Ovary (tissue), 9 donors: ENCODE data around the gene FANCL. TPM values are rescaled to one million over a fixed set of nuclear protein-coding genes. Genes with fewer than 3 reads are reported as not detected.
"Not testable (repeated sequence)": the region's sequence is repeated elsewhere in the genome, so short reads cannot be mapped to it uniquely, and the experiment has no call there.

Experiments used
- DNase-seq, 5 donors: peaks; one replicate each; pipeline ENCODE4 v3.0.0-alpha.2; 2019 to 2020
- H3K27ac ChIP-seq, 2 donors: fragments of 200-600 bp; one replicate each; pipeline versions ENCODE4 v1.5.1 to v1.8.0; 2019 to 2022
- H3K27me3 ChIP-seq: fragments of 200-600 bp; one replicate; pipeline ENCODE4 v1.8.0; 2022
- H3K36me3 ChIP-seq: fragments of 200-600 bp; sonication (generic); one replicate; pipeline ENCODE4 v1.5.1; 2019
- H3K4me1 ChIP-seq: one replicate; pipeline ENCODE4 v1.8.1; 2013; ENCODE audit warnings: mild to moderate bottlenecking, moderate library complexity; ENCODE audit not compliant: insufficient read depth
- H3K4me3 ChIP-seq: fragments of 200-600 bp; sonication (generic); one replicate; pipeline ENCODE4 v1.5.1; 2017
- H3K9me3 ChIP-seq, 2 donors: fragments of 200-600 bp in 1 of 2; sonication (generic) in 1 of 2; one replicate each; pipeline versions ENCODE4 v1.5.1 to v1.8.1; 2013 to 2019; ENCODE audit warnings: mild to moderate bottlenecking in 1 of 2, moderate library complexity in 1 of 2
- CTCF ChIP-seq, 3 donors: fragments of 450-650 bp in 2 of 3; fragments of 200-600 bp in 1 of 3; IDR thresholded peaks; one replicate each; pipeline versions ENCODE4 v1.5.1 to v1.8.0; 2016 to 2022; ENCODE audit warnings: antibody characterized with exemption in 3 of 3, mild to moderate bottlenecking in 1 of 3
- EP300 ChIP-seq: sonication (generic); formaldehyde crosslinking; IDR thresholded peaks from one replicate; pipeline ENCODE4 v1.6.1; 2017; ENCODE audit warnings: antibody characterized with exemption
- POLR2A ChIP-seq: fragments of 450-650 bp; IDR thresholded peaks from one replicate; pipeline ENCODE4 v1.6.1; 2017; ENCODE audit warnings: antibody characterized with exemption, mild to moderate bottlenecking, moderate library complexity
- WGBS, 3 donors: extraction: QIAGEN DNeasy Blood & Tissue Kit in 1 of 3; methylation state at CpG; one replicate each; pipeline versions ENCODE4 v1.1.5 to v1.1.7; 2013 to 2017; 5-methylcytosine and 5-hydroxymethylcytosine counted together
- intact Hi-C, 4 donors: fragments of 100-400 bp; cut with DNase I; formaldehyde crosslinking; loops; one replicate each; pipeline versions ENCODE4 v1.11.0 to v1.15.1; 2022 to 2023
- polyA plus RNA-seq, 2 donors: library from polyadenylated mRNA; stranded (reverse); fragments of 200-250 nt in 1 of 2; fragments of 350-450 nt in 1 of 2; fragmentation: Illumina TruSeq in 1 of 2; extraction: RNeasy Lipid Tissue Mini Kit (QIAGEN cat#74804) in 1 of 2; gene quantifications; one replicate each; pipeline ENCODE4 v1.2.3, GENCODE V29; 2013 to 2014
- total RNA-seq, 7 donors: library from RNA; depleted of rRNA in 2 of 7; stranded (reverse); fragments of >200 nt in 2 of 7; fragmentation: NEBNext Ultra II Directional in 3 of 7; extraction: Animal tissue kit (Norgen Biotek cat#: 25700) in 3 of 7; gene quantifications; one replicate each; pipeline versions ENCODE4 v1.1.0 to v1.2.4, GENCODE V29; 2016 to 2023
- donor health status: DM: no; HTN: no; CAD: no; lungs with moderate emphysema.
- donor health status: DM: no; HTN: no; CAD: no.
- donor health status: Bipolar disorder and iron deficiency.
- donor health status: DM: yes; HTN: yes; CAD: no.
- donor health status: DM: no; HTN: no; CAD: no.
- donor health status: DM: yes; HTN: yes; CAD: no.

FANCL gene
- total and polyA plus RNA-seq, 9 donors: 18.8 to 79.2 (median 36.3) TPM

GRCh38 chr2:58186501-58186900 is 54.6 kb downstream of the FANCL start:
- TF ChIP-seq POLR2A: no peak
- no peak for TF ChIP-seq CTCF (IDR thresholded peaks at IDR 0.05)
- no peak for TF ChIP-seq EP300
- WGBS, 3 donors: 85 to 96% (median 86%) methylated on average over 4 of the region's 4 CpGs
- DNase-seq: no peak

GRCh38 chr2:58182527-58182926 is 58.6 kb downstream of the FANCL start:
- TF ChIP-seq POLR2A (no peak), CTCF (IDR thresholded peaks at IDR 0.05) (no peak), EP300 (no peak)
- intact Hi-C loops: no loop called here
- Histone ChIP-seq H3K27ac (no peak overlapping the region), H3K4me1 (no peaks in the 10 kb centered on the region), H3K27me3 (no peaks in the 10 kb centered on the region), H3K36me3 (no peaks in the 10 kb centered on the region), H3K4me3 (no peak overlapping the region), H3K9me3 (no peaks in the 10 kb centered on the region)
- 91 to 97% (median 93%) methylated on average over 1 of the region's 1 CpG for WGBS, 3 donors
- DNase-seq: no peak

More at GRCh38 chr2:58186501-58186900, 54.6 kb downstream of the FANCL start:
- Histone ChIP-seq H3K27me3 (no peaks in the 10 kb centered on the region), H3K27ac (no peak overlapping the region), H3K36me3 (no peaks in the 10 kb centered on the region), H3K9me3 (no peaks in the 10 kb centered on the region), H3K4me3 (no peak overlapping the region), H3K4me1 (no peaks in the 10 kb centered on the region)
- intact Hi-C loops: no loop called here

- TF ChIP-seq CTCF (IDR thresholded peaks at IDR 0.05): no peak
- TF ChIP-seq POLR2A: no peak
- no peak for TF ChIP-seq EP300
- intact Hi-C loops: no loop called here
- WGBS, 3 donors: 96 to 98% (median 98%) methylated on average over 5 of the region's 5 CpGs
- Histone ChIP-seq H3K4me1 (no peaks in the 10 kb centered on the region), H3K9me3 (no peaks in the 10 kb centered on the region), H3K27me3 (no peaks in the 10 kb centered on the region), H3K36me3 (no peaks in the 10 kb centered on the region), H3K27ac (no peak overlapping the region), H3K4me3 (no peak overlapping the region)
- DNase-seq: no peak
These were observed 60.5 kb downstream of the FANCL start for GRCh38 chr2:58180635-58181034.

GRCh38 chr2:58180175-58180574 is 61.0 kb downstream of the FANCL start:
- intact Hi-C loops, H3K36me3 ChIP-seq, DNase-seq, H3K27ac ChIP-seq, H3K4me1 ChIP-seq, H3K4me3 ChIP-seq, H3K9me3 ChIP-seq, H3K27me3 ChIP-seq: not testable (repeated sequence)
- 95 to 99% (median 97%) methylated on average over 3 of the region's 3 CpGs for WGBS, 3 donors

- H3K27me3 ChIP-seq, intact Hi-C loops: not testable (repeated sequence)
- WGBS, 3 donors: 79 to 97% (median 91%) methylated on average over 2 to 4 of the region's 4 CpGs
These were observed 63.9 kb downstream of the FANCL start for GRCh38 chr2:58177187-58177586.

GRCh38 chr2:58171831-58172230 is 69.3 kb downstream of the FANCL start:
- 94% methylated on average over 16 of the region's 16 CpGs for WGBS, 3 donors
- not testable (repeated sequence) for H3K27ac ChIP-seq, H3K36me3 ChIP-seq

More at GRCh38 chr2:58177187-58177586, 63.9 kb downstream of the FANCL start:
- H3K36me3 ChIP-seq, H3K4me1 ChIP-seq, H3K4me3 ChIP-seq, H3K27ac ChIP-seq, DNase-seq, H3K9me3 ChIP-seq: not testable (repeated sequence)

GRCh38 chr2:58170334-58170933 is 70.7 kb downstream of the FANCL start:
- WGBS, 3 donors: 94 to 98% (median 96%) methylated on average over 7 of the region's 7 CpGs
- H3K9me3 ChIP-seq, H3K27me3 ChIP-seq, H3K36me3 ChIP-seq, H3K4me1 ChIP-seq, intact Hi-C loops, H3K4me3 ChIP-seq, H3K27ac ChIP-seq, DNase-seq: not testable (repeated sequence)

More at GRCh38 chr2:58171831-58172230, 69.3 kb downstream of the FANCL start:
- H3K9me3 ChIP-seq, H3K27me3 ChIP-seq, intact Hi-C loops, H3K4me3 ChIP-seq, DNase-seq, H3K4me1 ChIP-seq: not testable (repeated sequence)

- DNase-seq, H3K27ac ChIP-seq, intact Hi-C loops, H3K9me3 ChIP-seq, H3K4me1 ChIP-seq, H3K27me3 ChIP-seq, H3K4me3 ChIP-seq, H3K36me3 ChIP-seq: not testable (repeated sequence)
These were observed 71.3 kb downstream of the FANCL start for GRCh38 chr2:58169845-58170244.

- H3K4me3 ChIP-seq, H3K9me3 ChIP-seq, H3K4me1 ChIP-seq, intact Hi-C loops, H3K36me3 ChIP-seq, DNase-seq, H3K27me3 ChIP-seq, H3K27ac ChIP-seq: not testable (repeated sequence)
- 86 to 94% (median 93%) methylated on average over 6 of the region's 6 CpGs for WGBS, 3 donors
These were observed 73.0 kb downstream of the FANCL start for GRCh38 chr2:58168130-58168529.
